Astrocyte (in vitro differentiated cells and primary cell): Measurements from ENCODE around the gene AQP12A. TPM values are rescaled to one million over a fixed set of nuclear protein-coding genes. Genes with fewer than 3 reads are reported as not detected.

Source experiments
- DNase-seq: peaks from one replicate; pipeline ENCODE4 v3.0.0-alpha.2; 2010; ENCODE audit warnings: low read depth
- FAIRE-seq: peaks from 2 replicates; lab custom pipeline; 2011; peaks lifted over from hg19 to GRCh38; lab: Jason Lieb, UNC
- H2AFZ ChIP-seq: 2 replicates; pipeline ENCODE4 v1.6.0; 2012; ENCODE audit warnings: low read depth, low read length, inconsistent platforms
- H3K27ac ChIP-seq: 2 replicates; pipeline ENCODE4 v1.5.1; 2011; ENCODE audit warnings: low read depth, low read length, inconsistent platforms
- H3K27me3 ChIP-seq: 2 replicates; pipeline ENCODE4 v1.6.0; 2011; ENCODE audit warnings: low read length, inconsistent platforms; ENCODE audit not compliant: insufficient read depth
- H3K36me3 ChIP-seq: 2 replicates; pipeline ENCODE4 v1.5.1; 2011; ENCODE audit warnings: low read length, inconsistent platforms; ENCODE audit not compliant: insufficient read depth
- H3K4me1 ChIP-seq: 2 replicates; pipeline ENCODE4 v1.5.1; 2011; ENCODE audit warnings: low read length, inconsistent platforms; ENCODE audit not compliant: insufficient read depth
- H3K4me2 ChIP-seq: 2 replicates; pipeline ENCODE4 v1.6.0; 2012; ENCODE audit warnings: low read length, inconsistent platforms
- H3K4me3 ChIP-seq: 2 replicates; pipeline ENCODE4 v1.5.1; 2011; ENCODE audit warnings: low read depth, mild to moderate bottlenecking, low read length, inconsistent platforms; ENCODE audit not compliant: insufficient read depth
- H3K79me2 ChIP-seq: 2 replicates; pipeline ENCODE4 v1.6.0; 2012; ENCODE audit warnings: mild to moderate bottlenecking, low read length, inconsistent platforms; ENCODE audit not compliant: insufficient read depth
- H3K9ac ChIP-seq: 2 replicates; pipeline ENCODE4 v1.6.0; 2012; ENCODE audit warnings: mild to moderate bottlenecking, low read length, inconsistent platforms
- H3K9me3 ChIP-seq: 2 replicates; pipeline ENCODE4 v1.5.1; 2012; ENCODE audit warnings: low read depth, mild to moderate bottlenecking, low read length, inconsistent platforms; ENCODE audit not compliant: insufficient read depth
- H4K20me1 ChIP-seq: 2 replicates; pipeline ENCODE4 v1.6.0; 2012; ENCODE audit warnings: low read length, inconsistent platforms; ENCODE audit not compliant: insufficient read depth
- H3K27ac Mint-ChIP-seq: one replicate; pipeline ENCODE4 v1.8.0; 2021; ENCODE audit warnings: mild to moderate bottlenecking, mixed read lengths; ENCODE audit not compliant: unreplicated experiment
- H3K27me3 Mint-ChIP-seq: one replicate; pipeline ENCODE4 v1.8.0; 2021; ENCODE audit warnings: low read depth, mixed read lengths; ENCODE audit not compliant: unreplicated experiment
- H3K36me3 Mint-ChIP-seq: one replicate; pipeline ENCODE4 v1.8.0; 2021; ENCODE audit warnings: low read depth, mixed read lengths; ENCODE audit not compliant: unreplicated experiment
- H3K4me1 Mint-ChIP-seq: one replicate; pipeline ENCODE4 v1.8.0; 2021; ENCODE audit warnings: low read depth, mixed read lengths; ENCODE audit not compliant: unreplicated experiment
- H3K4me3 Mint-ChIP-seq: one replicate; pipeline ENCODE4 v1.8.0; 2021; ENCODE audit warnings: mild to moderate bottlenecking, moderate library complexity, mixed read lengths; ENCODE audit not compliant: unreplicated experiment
- H3K9me3 Mint-ChIP-seq: one replicate; pipeline ENCODE4 v1.8.0; 2021; ENCODE audit warnings: mild to moderate bottlenecking, mixed read lengths; ENCODE audit not compliant: unreplicated experiment
- EZH2 ChIP-seq: IDR thresholded peaks from 2 replicates; pipeline ENCODE4 v1.6.1; 2012; ENCODE audit warnings: mild to moderate bottlenecking, low read length, inconsistent platforms; ENCODE audit not compliant: insufficient read depth
- total RNA-seq: library from RNA; stranded (reverse); gene quantifications from 2 replicates; pipeline ENCODE4 v1.2.1, GENCODE V29; 2021
- TF ChIP-seq, protein P1 (sequence below): IDR thresholded peaks from 2 replicates; pipeline ENCODE4 v1.5.1; 2011; ENCODE audit warnings: low read depth, mild to moderate bottlenecking, inconsistent platforms, low read length, moderate library complexity; ENCODE audit not compliant: insufficient read depth

AQP12A gene
- total RNA-seq, 1 donor from 2014 or later = not detected

DNA sequence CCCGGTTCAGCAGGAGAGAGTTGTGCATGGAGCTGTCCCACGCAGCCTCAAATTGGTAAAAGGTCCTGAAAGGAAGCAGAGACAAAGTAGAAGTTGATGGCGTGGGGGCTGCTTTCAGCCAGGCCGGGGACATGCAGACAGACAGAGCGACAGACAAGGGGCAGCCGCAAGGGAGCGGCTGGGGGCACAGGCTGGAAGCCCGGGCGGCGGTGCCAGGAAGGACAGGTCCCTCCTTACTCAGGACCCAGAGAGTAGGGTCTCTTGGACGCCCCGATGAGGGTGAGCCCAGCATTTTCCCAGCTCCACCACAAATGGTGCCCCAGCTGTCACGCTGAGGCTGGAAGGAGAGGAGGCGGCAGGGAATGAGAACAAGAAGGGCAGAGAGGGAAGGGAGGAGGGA lies 35.2 kb downstream of the AQP12A start:
- FAIRE-seq (no peak), DNase-seq (no peak)
- TF ChIP-seq EZH2 = no peak
- TF ChIP-seq, protein P1, sequence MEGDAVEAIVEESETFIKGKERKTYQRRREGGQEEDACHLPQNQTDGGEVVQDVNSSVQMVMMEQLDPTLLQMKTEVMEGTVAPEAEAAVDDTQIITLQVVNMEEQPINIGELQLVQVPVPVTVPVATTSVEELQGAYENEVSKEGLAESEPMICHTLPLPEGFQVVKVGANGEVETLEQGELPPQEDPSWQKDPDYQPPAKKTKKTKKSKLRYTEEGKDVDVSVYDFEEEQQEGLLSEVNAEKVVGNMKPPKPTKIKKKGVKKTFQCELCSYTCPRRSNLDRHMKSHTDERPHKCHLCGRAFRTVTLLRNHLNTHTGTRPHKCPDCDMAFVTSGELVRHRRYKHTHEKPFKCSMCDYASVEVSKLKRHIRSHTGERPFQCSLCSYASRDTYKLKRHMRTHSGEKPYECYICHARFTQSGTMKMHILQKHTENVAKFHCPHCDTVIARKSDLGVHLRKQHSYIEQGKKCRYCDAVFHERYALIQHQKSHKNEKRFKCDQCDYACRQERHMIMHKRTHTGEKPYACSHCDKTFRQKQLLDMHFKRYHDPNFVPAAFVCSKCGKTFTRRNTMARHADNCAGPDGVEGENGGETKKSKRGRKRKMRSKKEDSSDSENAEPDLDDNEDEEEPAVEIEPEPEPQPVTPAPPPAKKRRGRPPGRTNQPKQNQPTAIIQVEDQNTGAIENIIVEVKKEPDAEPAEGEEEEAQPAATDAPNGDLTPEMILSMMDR = no peak
- H3K4me1 ChIP-seq = no peaks in the 10 kb centered on the region
- H3K36me3 ChIP-seq = no peaks in the 10 kb centered on the region
- Mint-ChIP-seq H3K27me3 (peaks cover 26% of the 10 kb centered on the region), H3K27ac (no peak overlapping the region), H3K9me3 (peaks cover 3% of the 10 kb centered on the region), H3K36me3 (no peaks in the 10 kb centered on the region), H3K4me1 (peaks cover 1% of the 10 kb centered on the region), H3K4me3 (no peak overlapping the region)
- no peak overlapping the region for H2AFZ ChIP-seq
- no peaks in the 10 kb centered on the region for H3K9me3 ChIP-seq
- H3K9ac ChIP-seq = no peak overlapping the region
- no peaks in the 10 kb centered on the region for H4K20me1 ChIP-seq
- no peaks in the 10 kb centered on the region for H3K79me2 ChIP-seq
- H3K4me2 ChIP-seq = no peak overlapping the region
- no peak overlapping the region for H3K27ac ChIP-seq
- no peak overlapping the region for H3K4me3 ChIP-seq
- peaks cover 2% of the 10 kb centered on the region for H3K27me3 ChIP-seq

DNA sequence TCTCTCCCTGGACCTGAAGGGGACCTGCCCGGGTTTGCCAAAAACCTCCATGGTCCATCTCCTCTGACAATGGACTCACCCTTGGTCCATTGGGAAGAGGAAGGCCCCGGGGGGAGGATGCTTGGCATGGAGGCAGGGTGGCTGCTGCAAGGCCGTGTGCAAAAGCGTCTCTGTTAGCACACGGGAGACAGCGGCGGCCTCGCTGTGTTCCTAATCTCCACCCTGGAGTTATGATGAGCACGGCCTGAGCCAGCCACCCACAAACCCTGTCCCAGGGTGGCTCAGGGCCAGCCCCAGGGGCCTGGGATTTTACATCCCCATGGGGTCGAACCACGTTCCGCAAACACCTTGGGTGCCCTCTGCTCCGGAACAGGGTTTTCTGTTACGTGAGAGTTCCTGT lies 35.8 kb downstream of the AQP12A start:
- H3K36me3 Mint-ChIP-seq = no peaks in the 10 kb centered on the region
- peaks cover 26% of the 10 kb centered on the region for H3K27me3 Mint-ChIP-seq
- no peak overlapping the region for H3K4me3 ChIP-seq
- H3K9ac ChIP-seq = no peak overlapping the region
- no peak overlapping the region for H3K27ac Mint-ChIP-seq
- H3K27me3 ChIP-seq = peaks cover 2% of the 10 kb centered on the region
- H3K4me3 Mint-ChIP-seq = no peak overlapping the region
- no peaks in the 10 kb centered on the region for H3K79me2 ChIP-seq
- no peak overlapping the region for H3K4me2 ChIP-seq
- TF ChIP-seq EZH2 = no peak
- TF ChIP-seq, protein P1 = no peak
- no peak overlapping the region for H2AFZ ChIP-seq
- H3K4me1 ChIP-seq = no peaks in the 10 kb centered on the region
- H3K4me1 Mint-ChIP-seq = peaks cover 1% of the 10 kb centered on the region
- H4K20me1 ChIP-seq = no peaks in the 10 kb centered on the region
- no peaks in the 10 kb centered on the region for H3K36me3 ChIP-seq
- FAIRE-seq (no peak), DNase-seq (no peak)
- no peaks in the 10 kb centered on the region for H3K9me3 ChIP-seq
- peaks cover 3% of the 10 kb centered on the region for H3K9me3 Mint-ChIP-seq
- no peak overlapping the region for H3K27ac ChIP-seq

DNA sequence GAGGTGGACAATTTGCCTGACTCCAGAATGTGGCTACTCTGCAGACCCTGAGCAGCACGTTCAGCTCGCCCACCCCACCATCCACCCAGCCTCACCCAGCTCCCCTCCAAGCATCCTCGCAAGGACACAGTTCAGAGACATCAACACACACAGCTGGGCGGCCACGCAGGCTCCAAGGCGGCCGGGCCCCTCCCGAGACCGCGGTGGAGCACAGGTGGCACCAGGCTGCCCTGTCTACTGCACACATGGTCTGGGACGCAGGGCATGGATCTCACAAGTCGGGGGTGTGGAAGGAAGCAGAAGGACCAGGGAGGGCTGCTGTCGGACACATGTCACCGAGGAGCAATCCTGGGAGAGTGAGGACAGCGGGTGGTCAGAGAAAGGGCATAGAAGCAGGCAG lies 36.2 kb downstream of the AQP12A start:
- no peak for DNase-seq
- H3K4me3 Mint-ChIP-seq = no peak overlapping the region
- H3K27me3 Mint-ChIP-seq = peaks cover 25% of the 10 kb centered on the region
- Histone ChIP-seq H3K79me2 (no peaks in the 10 kb centered on the region), H3K4me1 (no peaks in the 10 kb centered on the region), H3K27me3 (peaks cover 2% of the 10 kb centered on the region), H4K20me1 (no peaks in the 10 kb centered on the region), H2AFZ (no peak overlapping the region), H3K4me3 (no peak overlapping the region), H3K4me2 (no peak overlapping the region), H3K27ac (no peak overlapping the region), H3K36me3 (no peaks in the 10 kb centered on the region), H3K9me3 (no peaks in the 10 kb centered on the region), H3K9ac (no peak overlapping the region)
- H3K36me3 Mint-ChIP-seq = no peaks in the 10 kb centered on the region
- H3K9me3 Mint-ChIP-seq = peaks cover 3% of the 10 kb centered on the region
- H3K27ac Mint-ChIP-seq = no peak overlapping the region
- TF ChIP-seq EZH2 = no peak
- TF ChIP-seq, protein P1 = no peak
- no peak for FAIRE-seq
- H3K4me1 Mint-ChIP-seq = peaks cover 1% of the 10 kb centered on the region
